HL-60/S4 treated with phorbol 12-myristate 13-acetate at 8.2 ng/mL for 4 days and 3 days (cell line): ENCODE data around the gene EEF1AKMT3.

Experiments
- in situ Hi-C: fragments of 300-500 bp; cut with MboI; formaldehyde crosslinking; loops from 2 replicates; pipeline ENCODE4 v1.15.0; 2022; ENCODE audit warnings: low sequenced_read_pairs

Gene EEF1AKMT3

DNA sequence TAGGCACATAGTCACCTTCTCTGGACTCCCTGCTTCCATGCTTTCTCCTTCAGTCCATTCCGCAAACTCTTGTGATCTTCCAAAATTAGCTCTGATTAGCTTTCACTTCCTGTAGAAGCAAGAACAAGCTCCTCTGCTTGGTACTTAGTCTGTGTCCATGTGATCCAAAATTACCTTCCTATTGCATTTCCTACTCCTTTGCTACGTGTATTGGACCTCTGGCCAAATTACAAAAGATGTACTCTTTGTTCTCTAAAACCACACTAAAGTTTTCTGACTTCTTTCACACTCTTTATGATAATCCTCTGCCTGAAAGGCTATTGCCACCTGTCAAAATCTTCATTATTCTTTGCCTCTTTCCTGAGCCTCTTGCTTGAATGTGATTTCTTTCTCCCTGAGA, 9.4 kb downstream of the EEF1AKMT3 start:
- in situ Hi-C loops = loop anchor here (25.0 kb wide), 1 partner anchor 94 kb away; the partner anchor contains the start of gene OS9

DNA sequence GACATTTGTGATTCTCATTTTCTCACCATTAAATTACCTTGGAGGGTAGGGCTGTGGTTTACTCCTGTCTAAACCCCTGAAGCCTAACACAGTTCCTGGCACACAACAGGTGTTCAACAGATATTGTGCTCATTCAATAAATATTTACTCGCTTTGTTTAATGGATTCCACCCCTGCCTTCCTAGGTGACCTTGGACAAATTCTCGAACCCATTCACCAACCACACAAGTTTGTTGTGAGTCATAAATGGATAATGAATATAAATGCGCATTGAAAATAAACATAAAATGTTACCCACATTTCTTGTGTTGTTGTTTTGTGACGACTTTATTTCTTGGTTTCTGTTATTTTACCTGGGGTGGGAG, 9.8 kb downstream of the EEF1AKMT3 start:
- in situ Hi-C loops = loop anchor here (25.0 kb wide), 1 partner anchor 95 kb away; the partner anchor contains the start of gene OS9

DNA sequence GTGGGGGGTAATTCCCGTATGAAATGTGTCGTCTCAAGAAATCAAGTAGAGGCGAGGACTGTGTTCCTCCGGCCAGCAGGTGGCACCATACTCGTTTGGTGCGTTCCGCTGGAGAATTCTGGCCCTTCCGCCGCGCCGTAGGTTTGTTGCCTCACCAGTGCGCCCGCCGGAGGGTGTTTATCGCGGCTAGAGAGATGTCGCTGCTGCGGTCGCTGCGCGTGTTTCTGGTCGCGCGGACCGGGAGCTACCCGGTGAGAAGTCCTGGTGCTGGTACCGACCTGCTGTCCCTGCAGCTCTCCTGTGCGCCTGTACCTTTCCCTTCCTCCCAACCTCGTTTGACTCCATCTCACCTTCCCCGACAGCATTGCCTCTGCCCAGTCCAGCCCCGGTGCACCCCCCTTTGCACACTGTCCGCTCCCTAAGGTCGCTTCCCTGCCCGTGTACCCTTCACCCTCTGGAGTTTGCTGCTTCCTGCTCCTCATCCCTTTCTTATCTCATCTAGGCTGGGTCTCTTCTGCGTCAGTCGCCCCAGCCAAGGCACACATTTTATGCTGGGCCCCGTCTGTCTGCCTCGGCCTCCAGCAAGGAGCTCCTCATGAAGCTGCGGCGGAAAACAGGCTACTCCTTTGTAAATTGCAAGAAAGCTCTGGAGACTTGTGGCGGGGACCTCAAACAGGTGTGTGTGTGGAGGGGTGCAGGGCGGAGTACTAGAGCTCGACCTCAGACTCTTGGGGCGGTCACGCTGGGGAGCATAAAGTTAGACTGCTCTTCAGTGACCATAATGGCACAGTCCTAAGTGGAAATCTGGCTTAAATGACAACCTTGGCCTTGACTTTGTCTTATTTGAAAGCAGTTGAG, 10.4 kb downstream of the EEF1AKMT3 start, which contains the start of gene TSFM:
Gene TSFM (plus strand): TSS at position 180 of the 858 bp plus-strand sequence. CDS start 15 bp downstream, at position 195.
- in situ Hi-C loops = loop anchor here (25.0 kb wide), 1 partner anchor 96 kb away; the partner anchor contains the start of gene OS9

DNA sequence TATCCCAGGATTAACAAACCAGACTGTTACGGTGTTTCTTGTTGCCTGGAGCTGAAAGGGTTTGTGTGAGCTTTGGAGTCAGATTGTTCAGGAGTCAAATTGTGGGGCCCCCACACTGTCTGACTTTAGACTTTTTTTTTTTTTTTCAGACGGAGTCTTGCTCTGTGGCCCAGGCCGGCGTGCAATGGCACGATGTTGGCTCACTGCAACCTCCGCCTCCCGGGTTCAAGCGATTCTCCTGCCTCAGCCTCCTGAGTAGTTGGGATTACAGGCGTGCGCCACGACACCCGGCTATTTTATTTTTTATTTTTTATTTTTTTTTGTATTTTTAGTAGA, 11.0 kb downstream of the EEF1AKMT3 start:
- in situ Hi-C loops = loop anchor here (25.0 kb wide), 1 partner anchor 96 kb away; the partner anchor contains the start of gene OS9

DNA sequence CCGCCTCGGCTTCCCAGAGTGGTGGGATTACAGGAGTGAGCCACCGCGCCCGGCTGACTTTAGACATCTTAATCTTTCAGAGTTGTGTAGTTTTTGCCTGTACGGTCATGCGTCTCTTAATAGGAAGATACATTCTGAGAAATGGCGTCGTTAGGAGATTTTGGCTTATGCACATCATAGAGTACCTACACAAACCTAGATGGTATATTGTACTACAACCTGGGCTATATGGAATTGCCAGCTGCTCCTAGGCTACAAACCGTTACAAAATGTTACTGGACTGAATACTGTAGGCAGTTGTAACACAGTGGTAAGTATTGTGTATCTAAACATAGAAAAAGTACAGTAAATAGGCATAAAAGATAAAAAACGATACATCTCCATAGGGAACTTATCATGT, 11.4 kb downstream of the EEF1AKMT3 start:
- in situ Hi-C loops = loop anchor here (25.0 kb wide), 1 partner anchor 97 kb away; the partner anchor contains the start of gene OS9

DNA sequence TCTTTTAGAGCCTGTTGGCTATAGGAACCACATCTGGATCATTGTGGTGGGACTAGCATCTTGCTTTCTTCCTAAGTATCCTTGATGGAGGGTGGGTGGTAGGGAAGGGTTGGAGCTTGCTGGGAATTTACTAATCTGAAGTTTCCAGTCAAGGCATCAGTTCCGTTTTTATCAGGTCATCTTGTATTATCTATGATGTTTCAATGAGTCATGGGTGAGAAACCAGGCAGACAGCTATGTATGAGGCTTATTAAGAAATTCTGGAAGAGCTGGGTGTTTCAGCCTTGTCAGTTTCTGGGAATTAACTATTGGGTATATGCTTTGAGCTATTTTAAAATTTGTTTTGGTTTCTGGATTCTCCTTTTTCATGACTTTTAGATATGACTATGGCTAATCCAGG, 21.5 kb downstream of the EEF1AKMT3 start:
- in situ Hi-C loops = loop anchor here (25.0 kb wide), 1 partner anchor 107 kb away; the partner anchor contains the start of gene OS9

DNA sequence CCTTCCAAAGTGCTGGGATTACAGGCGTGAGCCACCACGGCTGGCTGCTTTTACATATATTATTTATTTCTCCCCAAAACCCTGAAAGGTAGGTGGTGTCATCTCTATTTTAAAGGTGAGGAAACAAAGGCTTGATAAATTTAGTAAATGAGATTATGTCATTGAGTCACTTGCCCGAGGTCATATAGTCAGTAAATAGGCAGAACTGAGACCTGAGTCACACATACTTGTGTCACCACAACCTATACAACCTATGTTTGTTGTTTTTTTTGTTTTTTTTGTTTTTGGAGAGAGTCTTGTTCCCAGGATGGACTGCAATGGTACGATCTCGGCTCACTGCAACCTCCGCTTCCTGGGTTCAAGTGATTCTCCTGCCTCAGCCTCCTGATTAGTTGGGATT, 22.9 kb downstream of the EEF1AKMT3 start:
- in situ Hi-C loops = loop anchor here (25.0 kb wide), 1 partner anchor 108 kb away; the partner anchor contains the start of gene OS9

DNA sequence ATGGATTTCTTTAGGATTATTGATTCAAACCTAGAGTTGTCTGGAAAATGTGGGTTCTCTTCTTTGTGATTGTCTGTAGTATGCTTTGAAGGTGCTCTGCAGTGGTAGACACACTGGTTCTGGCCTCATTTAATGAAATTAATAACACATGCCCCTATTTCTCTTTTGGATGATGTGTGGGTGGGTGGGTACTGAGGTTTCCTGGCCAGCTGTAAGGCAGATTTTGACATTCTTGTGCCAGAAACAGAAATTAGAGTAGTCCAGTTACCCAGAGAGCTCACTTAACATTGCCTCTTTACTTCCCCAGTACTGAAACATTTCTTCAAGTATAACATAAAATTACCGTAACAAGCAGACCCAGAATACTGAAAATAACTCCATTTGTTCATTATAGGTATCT, 24.6 kb downstream of the EEF1AKMT3 start:
- in situ Hi-C loops = loop anchor here (25.0 kb wide), 1 partner anchor 110 kb away; the partner anchor contains the start of gene OS9

DNA sequence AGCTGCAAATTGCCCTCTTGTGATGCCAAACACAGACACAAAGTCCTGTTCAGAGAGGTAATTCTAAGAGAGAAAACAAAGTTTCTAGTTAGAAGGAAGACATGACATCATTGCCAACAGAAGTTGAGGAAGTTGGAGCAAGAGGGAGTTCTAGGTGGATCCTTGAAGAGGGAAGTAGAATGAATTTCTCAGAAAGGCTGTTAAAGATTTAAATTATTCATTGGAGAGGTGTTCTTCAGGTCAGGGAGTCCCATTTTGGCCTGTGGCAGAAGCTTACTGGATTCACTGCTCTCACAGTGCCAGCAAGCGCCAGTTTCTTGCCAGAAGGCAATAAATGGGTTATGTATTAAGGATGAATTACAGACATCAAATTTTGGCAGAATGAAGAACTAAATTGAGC, 25.5 kb downstream of the EEF1AKMT3 start:
- in situ Hi-C loops = loop anchor here (25.0 kb wide), 1 partner anchor 111 kb away; the partner anchor contains the start of gene OS9

DNA sequence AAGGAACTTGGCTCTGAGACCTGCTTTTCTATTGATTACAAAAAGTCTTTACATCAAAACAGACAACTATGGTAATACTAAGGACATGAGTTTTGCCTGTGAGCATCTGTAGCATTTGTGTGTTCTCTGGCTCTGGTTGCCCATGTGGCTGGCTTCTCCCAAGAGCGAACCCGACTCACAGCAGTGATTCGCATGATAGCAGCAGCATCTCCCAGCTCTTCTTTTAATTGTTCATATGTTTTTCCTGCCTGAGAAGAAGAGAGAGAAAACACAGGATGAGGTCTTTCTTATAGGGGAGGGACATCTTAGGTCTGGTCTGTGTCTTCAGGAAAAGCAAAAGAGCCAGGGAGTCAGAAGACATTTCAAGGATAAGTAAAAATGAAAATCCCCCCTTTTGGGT, 28.6 kb downstream of the EEF1AKMT3 start:
- in situ Hi-C loops = no loop called here

DNA sequence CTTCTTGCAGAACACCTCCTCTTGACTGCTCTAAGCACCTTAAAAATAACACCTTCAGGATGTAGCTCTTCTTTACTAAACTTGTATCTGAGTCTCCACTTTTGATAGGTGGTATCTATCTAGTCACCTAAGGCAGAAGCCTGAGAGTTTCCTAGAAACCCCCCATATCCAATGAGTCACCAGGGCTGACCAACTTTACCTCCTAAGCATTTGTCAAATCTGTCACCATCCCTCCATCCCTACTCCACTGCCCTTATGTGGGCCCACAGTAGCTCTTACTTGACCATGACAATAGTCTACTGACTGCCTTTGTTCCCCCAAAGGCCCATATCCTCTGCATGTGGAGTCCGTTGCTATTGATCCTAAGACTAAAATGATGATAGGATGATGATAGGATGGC, 30.2 kb downstream of the EEF1AKMT3 start:
- in situ Hi-C loops = no loop called here

DNA sequence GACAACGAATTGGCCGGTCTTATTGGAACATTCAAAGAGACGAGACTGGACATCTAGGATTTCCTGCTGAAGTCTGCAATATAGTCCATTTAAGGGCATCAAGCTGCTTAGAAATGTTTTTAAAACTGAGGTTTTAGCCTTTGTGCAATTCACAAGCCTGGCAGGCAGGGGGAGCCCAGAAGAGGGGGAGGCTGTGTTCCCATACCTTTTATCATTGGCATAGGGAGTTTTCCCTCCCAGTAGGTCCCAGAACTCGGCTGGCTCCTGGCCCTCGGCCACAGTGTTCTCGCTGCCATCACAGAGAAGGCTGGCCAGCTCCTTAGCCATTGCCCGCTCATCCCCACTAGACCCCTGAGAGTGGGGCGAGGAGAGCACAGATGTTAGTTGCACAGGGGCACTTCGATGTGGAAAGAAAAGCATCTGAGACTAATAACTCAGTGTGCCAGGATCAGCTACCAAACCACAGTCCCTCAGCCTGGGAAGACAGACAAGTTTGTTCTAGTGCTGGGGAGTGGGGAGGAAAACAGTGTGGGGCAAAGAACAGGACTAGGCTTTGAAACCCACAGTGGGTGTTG, 31.0 kb downstream of the EEF1AKMT3 start:
- in situ Hi-C loops = no loop called here

DNA sequence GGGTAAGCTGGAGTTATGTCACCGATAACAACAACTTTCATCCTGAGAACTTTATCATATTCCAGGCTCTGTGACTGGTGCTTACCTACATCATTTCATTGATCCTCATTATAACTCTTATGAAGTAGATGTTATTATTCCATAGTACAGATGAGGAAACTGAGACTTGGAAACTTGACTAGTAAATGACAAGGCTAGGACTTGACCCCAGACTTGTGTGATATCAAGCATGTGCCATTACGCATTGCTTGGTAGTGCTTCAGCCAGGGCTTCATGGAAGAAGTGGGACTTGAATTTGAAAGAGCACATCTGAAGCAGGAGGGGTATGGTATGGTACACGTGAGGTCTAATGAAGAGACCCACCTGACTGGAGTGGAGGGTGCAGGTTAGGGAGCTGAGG, 34.3 kb downstream of the EEF1AKMT3 start:
- in situ Hi-C loops = no loop called here

DNA sequence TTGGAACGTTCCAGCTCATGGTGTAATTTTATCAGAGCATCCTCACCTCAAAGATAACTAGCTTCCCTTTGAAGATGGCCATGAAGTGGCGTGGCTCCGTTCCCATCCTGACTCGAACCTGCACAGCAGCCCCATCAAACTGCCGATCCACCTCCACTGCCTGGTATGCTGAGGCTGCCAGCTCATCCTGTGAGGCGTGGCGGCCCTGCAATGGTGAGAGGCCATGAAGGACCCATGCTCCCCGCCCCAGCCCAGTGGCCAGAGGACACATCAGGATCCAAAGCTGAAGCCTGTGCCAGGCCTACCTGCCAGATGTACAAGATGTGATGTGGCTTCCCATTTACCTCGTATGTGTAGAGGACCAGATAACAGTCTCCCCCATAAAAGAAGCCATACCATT, 34.9 kb downstream of the EEF1AKMT3 start:
- in situ Hi-C loops = no loop called here

DNA sequence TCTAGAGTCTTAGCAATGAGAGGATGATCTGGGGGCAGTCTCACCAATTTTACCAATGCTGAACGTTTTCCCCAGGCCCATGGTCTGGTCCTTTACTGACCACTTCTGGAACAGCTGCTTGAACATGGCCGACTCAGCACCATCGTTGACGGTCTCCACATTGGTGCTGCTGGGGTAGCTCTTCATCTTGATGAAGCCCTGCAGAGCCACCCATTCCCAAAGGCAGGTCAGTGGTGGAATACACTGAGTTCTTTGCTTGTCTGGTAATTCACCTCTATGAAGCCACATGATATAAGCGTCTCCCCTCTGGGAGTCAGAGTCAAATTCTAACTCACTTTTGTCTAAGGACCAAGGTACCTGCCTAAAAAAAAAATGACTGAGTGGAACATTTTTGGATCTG, 35.9 kb downstream of the EEF1AKMT3 start:
- in situ Hi-C loops = no loop called here

DNA sequence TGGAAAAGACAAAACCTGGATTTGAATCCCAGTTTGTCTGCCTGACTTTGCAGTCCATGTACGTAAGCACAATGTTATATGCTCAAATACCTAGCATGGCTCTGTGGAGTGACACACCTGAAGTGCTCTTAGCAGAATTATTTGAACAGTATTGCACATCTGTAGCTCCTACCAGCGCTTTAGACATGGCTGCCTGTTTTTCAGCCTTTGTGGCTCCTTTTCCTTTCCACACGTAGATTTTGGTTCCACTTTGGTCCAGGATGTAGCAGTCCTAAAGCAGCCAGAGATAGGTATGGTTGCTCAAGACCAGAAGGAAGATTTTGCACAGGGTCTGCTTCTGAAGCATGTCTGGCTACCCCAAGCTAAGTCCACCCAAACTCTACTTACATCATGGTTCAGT, 37.0 kb downstream of the EEF1AKMT3 start:
- in situ Hi-C loops = no loop called here

DNA sequence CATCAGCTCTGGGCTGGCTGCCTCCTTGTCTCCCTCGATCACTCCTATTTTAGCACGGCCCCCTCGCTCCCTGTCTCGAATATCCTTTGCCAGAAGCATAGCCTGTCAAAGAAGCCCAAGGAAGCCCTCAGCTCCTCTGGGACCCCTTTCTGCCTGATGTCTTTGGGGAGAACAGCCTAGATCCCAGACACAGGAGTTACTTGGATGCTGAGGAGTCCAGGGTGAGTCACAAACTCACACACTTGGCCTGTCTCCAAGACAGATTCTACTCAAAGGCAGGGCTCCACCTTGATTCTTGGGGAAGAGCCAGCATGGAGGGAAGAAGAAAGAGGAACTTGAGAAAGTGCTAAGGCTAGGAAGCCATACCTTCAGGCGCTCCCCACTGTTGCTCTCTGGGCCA, 38.0 kb downstream of the EEF1AKMT3 start:
- in situ Hi-C loops = no loop called here

DNA sequence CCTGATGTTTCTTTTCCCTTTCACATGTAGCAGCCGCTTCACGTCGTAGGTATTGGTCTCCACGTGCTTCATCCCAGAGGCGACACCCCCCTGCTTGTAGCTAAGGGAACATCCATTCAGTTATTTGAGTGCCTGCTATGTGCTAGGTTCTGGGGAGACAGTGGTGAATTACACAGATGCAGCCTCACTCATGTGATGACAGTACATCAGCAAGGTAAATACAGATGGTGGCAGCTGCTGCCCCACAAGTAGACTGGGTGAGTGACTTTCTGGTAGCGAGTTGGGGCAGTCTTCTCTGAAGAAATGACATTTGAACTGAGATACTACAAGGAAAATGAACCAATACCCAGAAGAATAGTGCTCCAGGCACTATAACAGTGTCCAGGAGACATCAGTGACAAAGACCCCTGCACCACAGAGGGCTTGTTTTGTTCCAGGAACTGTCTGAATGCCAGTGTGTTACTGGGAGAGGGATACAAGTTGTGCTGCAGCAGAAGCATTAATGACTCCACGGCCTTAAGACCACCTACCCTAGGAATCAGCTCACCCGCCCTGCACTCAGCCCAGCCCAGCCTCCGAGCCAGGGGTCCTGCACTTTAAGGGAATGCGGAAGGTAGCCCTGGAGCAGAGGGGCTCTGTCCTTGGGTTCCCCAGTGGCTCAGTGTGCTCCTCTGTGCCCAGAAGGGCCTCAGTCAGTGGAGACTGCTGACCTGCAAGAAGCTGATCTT, 38.8 kb downstream of the EEF1AKMT3 start:
- in situ Hi-C loops = no loop called here

DNA sequence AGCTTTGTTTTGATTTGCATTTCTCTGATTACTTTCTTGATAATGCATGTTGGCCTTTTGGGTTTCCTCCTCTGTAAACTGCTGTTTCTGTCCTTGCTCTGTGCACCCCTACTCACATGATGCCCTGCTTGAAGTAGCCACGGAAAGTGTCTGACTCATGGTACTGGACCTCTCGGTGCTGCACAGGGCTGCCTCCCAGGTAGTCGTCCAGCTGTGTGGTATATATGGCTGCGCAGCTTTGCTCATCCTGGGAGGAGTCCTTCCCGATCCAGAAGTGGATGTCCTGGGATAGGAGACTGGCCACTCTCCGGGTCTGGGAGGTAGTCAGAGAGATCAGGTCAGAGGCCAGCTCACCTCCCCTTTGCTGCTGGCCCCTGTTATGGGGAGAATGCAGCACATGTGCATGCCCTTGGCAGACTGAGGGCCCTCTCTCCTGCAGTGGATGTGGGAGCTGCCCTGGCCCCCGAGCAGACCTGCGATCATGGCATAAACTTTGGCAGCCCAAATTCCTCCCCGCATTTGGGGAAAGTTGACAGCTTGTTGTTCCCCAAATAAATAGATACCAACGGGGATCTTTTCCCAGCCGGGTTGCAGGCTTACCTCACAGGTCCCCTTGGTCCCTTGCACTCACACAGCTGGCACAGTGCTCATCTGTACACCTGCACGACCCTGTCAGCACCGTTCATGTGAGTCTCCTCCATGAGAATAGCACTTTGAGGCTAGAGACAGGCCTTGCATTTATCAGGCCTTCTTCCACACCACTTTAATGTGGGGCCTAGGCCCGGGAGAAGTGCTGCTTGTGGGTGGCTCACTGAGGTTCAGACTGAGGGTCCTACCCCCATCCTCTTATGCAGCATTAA, 40.9 kb downstream of the EEF1AKMT3 start:
- in situ Hi-C loops = no loop called here
